ENCODE results near the gene PCP2. TPM values are rescaled to one million over a fixed set of nuclear protein-coding genes. Genes with fewer than 3 reads are reported as not detected.

PCP2 gene
- total RNA-seq, 1 donor from 2014 or later: not detected

GRCh38 chr19:7638802-7639465 lies 5.4 kb upstream of the PCP2 start:
- no peak overlapping the region for H3K4me3 ChIP-seq (ENCODE audit: low read depth, low read length)
- peaks cover 3% of the 10 kb centered on the region for H3K27me3 ChIP-seq (ENCODE audit: control insufficient read depth, insufficient read depth, low read length)
- DNase-seq (ENCODE audit: low read depth): no peak
- no peak for TF ChIP-seq CTCF (IDR thresholded peaks at IDR 0.05; ENCODE audit: insufficient read depth, low read length, poor library complexity, severe bottlenecking)
- no peaks in the 10 kb centered on the region for H3K36me3 ChIP-seq (ENCODE audit: control insufficient read depth, insufficient read depth, low read length)

GRCh38 chr19:7637374-7638256 lies 4.1 kb upstream of the PCP2 start:
- no peak for DNase-seq (ENCODE audit: low read depth)
- peak overlapping the region; percentile 78 for H3K4me3 ChIP-seq (ENCODE audit: low read depth, low read length)
- no peak for TF ChIP-seq CTCF (IDR thresholded peaks at IDR 0.05; ENCODE audit: insufficient read depth, low read length, poor library complexity, severe bottlenecking)

GRCh38 chr19:7636691-7637373 lies 3.3 kb upstream of the PCP2 start, which contains the start of gene STXBP2:
TSS of gene STXBP2 (plus strand) at chr19:7637110. CDS start at chr19:7637150, 40 bp downstream.
- Histone ChIP-seq H3K36me3 (ENCODE audit: control insufficient read depth, insufficient read depth, low read length) (no peaks in the 10 kb centered on the region), H3K4me3 (ENCODE audit: low read depth, low read length) (peak within 1 kb of the TSS; percentile 78), H3K27me3 (ENCODE audit: control insufficient read depth, insufficient read depth, low read length) (peaks cover 3% of the 10 kb centered on the region)
- no peak for TF ChIP-seq CTCF (IDR thresholded peaks at IDR 0.05; ENCODE audit: insufficient read depth, low read length, poor library complexity, severe bottlenecking)
- DNase-seq (ENCODE audit: low read depth): no peak

More at GRCh38 chr19:7637374-7638256, 4.1 kb upstream of the PCP2 start:
- H3K27me3 ChIP-seq (ENCODE audit: control insufficient read depth, insufficient read depth, low read length): peaks cover 3% of the 10 kb centered on the region
- no peaks in the 10 kb centered on the region for H3K36me3 ChIP-seq (ENCODE audit: control insufficient read depth, insufficient read depth, low read length)

GRCh38 chr19:7636317-7636690 lies 2.8 kb upstream of the PCP2 start:
- Histone ChIP-seq H3K27me3 (ENCODE audit: control insufficient read depth, insufficient read depth, low read length) (peaks cover 3% of the 10 kb centered on the region), H3K36me3 (ENCODE audit: control insufficient read depth, insufficient read depth, low read length) (no peaks in the 10 kb centered on the region), H3K4me3 (ENCODE audit: low read depth, low read length) (peak overlapping the region; percentile 78)
- no peak for TF ChIP-seq CTCF (IDR thresholded peaks at IDR 0.05; ENCODE audit: insufficient read depth, low read length, poor library complexity, severe bottlenecking)
- no peak for DNase-seq (ENCODE audit: low read depth)

- H3K27me3 ChIP-seq (ENCODE audit: control insufficient read depth, insufficient read depth, low read length): peaks cover 3% of the 10 kb centered on the region
- TF ChIP-seq CTCF (IDR thresholded peaks at IDR 0.05; ENCODE audit: insufficient read depth, low read length, poor library complexity, severe bottlenecking): no peak
- no peak overlapping the region for H3K4me3 ChIP-seq (ENCODE audit: low read depth, low read length)
- no peak for DNase-seq (ENCODE audit: low read depth)
- no peaks in the 10 kb centered on the region for H3K36me3 ChIP-seq (ENCODE audit: control insufficient read depth, insufficient read depth, low read length)
Measured at GRCh38 chr19:7635670-7636069, 2.2 kb upstream of the PCP2 start.
